NCI-H2171 (cell line): ENCODE data around the gene GP1BB.
"Not testable (repeated sequence)": the region's sequence is repeated elsewhere in the genome, so short reads cannot be mapped to it uniquely, and the experiment has no call there.

Experiments used
- DNase-seq: peaks from one replicate; lab custom pipeline; 2025; lab: John Stamatoyannopoulos, UW

The GP1BB gene

GRCh38 chr22:19714312-19715187 is 8.8 kb upstream of the GP1BB start, which contains the start of gene SEPTIN5:
SEPTIN5 (plus strand) TSS chr22:19714503; CDS start chr22:19714589, 86 bp downstream.
- DNase-seq, result no peak

GRCh38 chr22:19715188-19715930 is 8.0 kb upstream of the GP1BB start:
- no peak for DNase-seq

DNA sequence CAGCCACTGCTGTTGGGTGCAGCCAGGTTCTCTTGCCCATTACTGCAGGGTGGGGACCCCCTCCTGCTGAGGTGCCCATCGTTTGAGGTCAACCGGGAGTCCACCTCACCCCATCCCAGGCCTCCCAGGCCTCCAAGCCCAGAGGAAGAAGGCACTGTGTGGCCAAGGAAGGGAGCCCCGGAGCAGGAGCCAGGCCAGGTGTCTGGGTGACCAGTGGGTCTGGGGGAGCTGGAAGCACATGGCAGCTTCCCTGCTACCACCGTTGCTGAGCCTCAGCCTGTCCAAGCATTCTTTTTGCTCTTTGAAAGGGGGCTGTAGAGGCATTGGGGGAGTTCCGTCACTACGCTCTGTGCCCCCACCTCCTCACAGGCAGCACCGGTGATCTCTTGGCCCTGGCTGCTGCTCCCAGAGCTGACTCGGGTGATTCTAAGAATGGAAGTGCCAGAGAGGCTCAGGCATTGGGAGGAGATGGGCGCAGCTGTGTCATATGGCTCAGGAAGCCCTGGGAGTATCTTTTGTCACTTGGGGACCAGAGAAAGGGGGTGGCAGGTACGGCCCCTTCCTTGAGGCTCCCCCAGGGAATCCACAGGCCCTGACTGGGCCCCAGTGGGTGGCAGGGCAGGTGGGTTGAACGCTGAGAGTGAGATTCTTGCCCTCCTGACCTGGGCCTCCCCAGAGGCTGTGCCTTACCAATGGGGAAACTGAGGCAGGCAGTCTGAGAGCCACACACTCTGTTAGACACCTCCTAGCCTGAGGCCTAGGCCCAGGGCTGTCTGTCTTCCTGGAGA is 7.1 kb upstream of the GP1BB start:
- no peak for DNase-seq

- DNase-seq, result no peak
These were observed 6.6 kb upstream of the GP1BB start for GRCh38 chr22:19716829-19717105.

GRCh38 chr22:19717181-19717580 is 6.2 kb upstream of the GP1BB start:
- no peak for DNase-seq

- DNase-seq, result peak; percentile 41
These were observed 5.5 kb upstream of the GP1BB start for GRCh38 chr22:19717691-19718455.

GRCh38 chr22:19718456-19719049 is 4.8 kb upstream of the GP1BB start:
- no peak for DNase-seq

- no peak for DNase-seq
These were observed 4.3 kb upstream of the GP1BB start for GRCh38 chr22:19719050-19719482.

GRCh38 chr22:19719488-19720021 is 3.8 kb upstream of the GP1BB start:
- no peak for DNase-seq

DNA sequence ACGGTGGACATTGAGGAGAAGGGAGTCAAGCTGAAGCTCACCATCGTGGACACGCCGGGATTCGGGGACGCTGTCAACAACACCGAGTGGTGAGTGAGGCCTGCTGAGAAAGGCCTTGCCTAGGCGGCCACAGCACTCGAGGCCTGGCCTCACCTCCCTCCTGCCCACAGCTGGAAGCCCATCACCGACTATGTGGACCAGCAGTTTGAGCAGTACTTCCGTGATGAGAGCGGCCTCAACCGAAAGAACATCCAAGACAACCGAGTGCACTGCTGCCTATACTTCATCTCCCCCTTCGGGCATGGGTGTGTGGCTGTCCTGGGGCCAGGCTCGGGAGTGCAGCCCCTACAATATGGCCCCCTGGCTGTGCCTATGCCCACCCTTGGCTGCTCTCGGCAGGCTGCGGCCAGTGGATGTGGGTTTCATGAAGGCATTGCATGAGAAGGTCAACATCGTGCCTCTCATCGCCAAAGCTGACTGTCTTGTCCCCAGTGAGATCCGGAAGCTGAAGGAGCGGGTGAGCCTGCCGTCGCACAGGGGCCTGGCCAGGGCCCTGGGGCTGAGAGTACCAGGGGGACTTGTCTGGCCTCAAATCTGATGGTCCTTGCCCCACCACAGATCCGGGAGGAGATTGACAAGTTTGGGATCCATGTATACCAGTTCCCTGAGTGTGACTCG is 3.0 kb upstream of the GP1BB start:
- no peak for DNase-seq

DNA sequence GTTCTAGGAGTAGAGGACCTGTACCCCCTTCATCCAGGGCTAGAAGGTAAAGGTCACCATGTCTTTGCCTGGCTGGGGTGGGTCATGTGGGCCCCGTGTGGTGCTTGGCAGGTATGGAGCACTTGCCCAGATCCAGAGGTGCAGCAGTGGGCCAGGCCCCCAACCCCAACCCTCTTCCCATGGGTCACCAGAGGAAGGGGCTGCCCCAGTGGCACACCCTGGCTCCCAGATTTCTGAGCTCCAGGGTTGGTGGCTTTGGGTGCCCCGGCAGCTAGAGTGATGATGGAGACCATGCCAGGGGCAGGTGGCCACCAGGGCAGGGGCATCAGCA is 2.4 kb upstream of the GP1BB start:
- no peak for DNase-seq

GRCh38 chr22:19721330-19722177 is 1.8 kb upstream of the GP1BB start:
- no peak for DNase-seq

- no peak for DNase-seq
These were observed 959 bp upstream of the GP1BB start for GRCh38 chr22:19722178-19722981.

- DNase-seq, result no peak
These were observed 432 bp upstream of the GP1BB start for GRCh38 chr22:19722982-19723231.

- peak; percentile 46 for DNase-seq
These were observed 866 bp downstream of the GP1BB start for GRCh38 chr22:19723983-19724827.

GRCh38 chr22:19724927-19725661 is 1.8 kb downstream of the GP1BB start:
- no peak for DNase-seq

DNA sequence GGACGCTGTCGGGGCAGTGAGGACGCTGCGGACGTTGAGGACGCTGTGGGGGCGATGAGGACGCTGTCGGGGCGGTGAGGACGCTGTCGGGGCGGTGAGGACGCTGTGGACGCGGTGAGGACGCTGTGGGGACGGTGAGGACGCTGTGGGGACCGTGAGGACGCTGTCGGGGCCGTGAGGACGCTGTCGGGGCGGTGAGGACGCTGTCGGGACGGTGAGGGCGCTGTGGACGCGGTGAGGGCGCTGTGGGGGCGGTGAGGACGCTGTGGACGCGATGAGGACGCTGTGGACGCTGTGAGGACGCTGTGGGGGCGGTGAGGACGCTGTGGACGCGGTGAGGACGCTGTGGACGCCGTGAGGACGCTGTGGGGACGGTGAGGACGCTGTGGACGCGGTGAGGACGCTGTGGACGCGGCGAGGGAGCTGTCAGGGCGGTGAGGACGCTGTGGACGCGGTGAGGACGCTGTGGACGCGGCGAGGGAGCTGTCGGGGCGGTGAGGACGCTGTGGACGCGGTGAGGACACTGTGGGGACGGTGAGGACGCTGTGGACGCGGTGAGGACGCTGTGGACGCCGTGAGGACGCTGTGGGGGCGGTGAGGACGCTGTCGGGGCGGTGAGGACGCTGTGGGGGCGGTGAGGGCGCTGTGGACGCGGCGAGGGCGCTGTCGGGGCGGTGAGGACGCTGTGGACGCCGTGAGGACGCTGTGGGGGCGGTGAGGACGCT is 2.9 kb downstream of the GP1BB start:
- DNase-seq, result not testable (repeated sequence)
